GM23338 (cell line): ENCODE data around the gene ATAD2B. TPM values are rescaled to one million over a fixed set of nuclear protein-coding genes. Genes with fewer than 3 reads are reported as not detected.

Source experiments
- ATAC-seq: fragments of 200-7000 bp; cut with Tn5 transposase; 3 replicates; pipeline ENCODE4 v1.9.1; 2020
- DNase-seq: peaks from one replicate; pipeline ENCODE4 v3.0.0-alpha.2; 2015; ENCODE audit warnings: low spot score
- H2AFZ ChIP-seq: fragments of 200-600 bp; sonication (generic); 2 replicates; pipeline ENCODE4 v1.8.0; 2016; ENCODE audit warnings: antibody characterized with exemption, mild to moderate bottlenecking, moderate library complexity
- H3F3A ChIP-seq: fragments of 200-600 bp; sonication (generic); replicated peaks from 2 replicates; pipeline ENCODE4 v1.8.0; 2017; ENCODE audit warnings: antibody characterized with exemption, mixed run types, low read depth
- H3K27ac ChIP-seq: fragments of 200-600 bp; sonication (generic); 2 replicates; pipeline ENCODE4 v1.6.1; 2016; ENCODE audit warnings: low read depth
- H3K27me3 ChIP-seq: fragments of 200-600 bp; sonication (generic); 2 replicates; pipeline ENCODE4 v1.8.0; 2016; ENCODE audit warnings: mild to moderate bottlenecking, mixed run types, moderate library complexity; ENCODE audit not compliant: insufficient read depth
- H3K36me3 ChIP-seq: fragments of 200-600 bp; sonication (generic); 2 replicates; pipeline ENCODE4 v1.8.0; 2016; ENCODE audit warnings: mild to moderate bottlenecking; ENCODE audit not compliant: insufficient read depth
- H3K4me1 ChIP-seq: fragments of 200-600 bp; sonication (generic); 2 replicates; pipeline ENCODE4 v1.8.0; 2016; ENCODE audit warnings: mild to moderate bottlenecking, moderate library complexity; ENCODE audit not compliant: insufficient read depth
- H3K4me2 ChIP-seq: fragments of 200-600 bp; sonication (generic); 2 replicates; pipeline ENCODE4 v1.7.1; 2017; ENCODE audit warnings: mixed run types
- H3K4me3 ChIP-seq: fragments of 200-600 bp; sonication (generic); 2 replicates; pipeline ENCODE4 v1.6.1; 2016; ENCODE audit warnings: mixed run types
- H3K79me2 ChIP-seq: fragments of 200-600 bp; sonication (generic); replicated peaks from 2 replicates; pipeline ENCODE4 v1.8.0; 2017; ENCODE audit warnings: mild to moderate bottlenecking; ENCODE audit not compliant: insufficient read depth
- H3K9me2 ChIP-seq: fragments of 200-600 bp; sonication (generic); 2 replicates; pipeline ENCODE4 v1.8.0; 2017; ENCODE audit not compliant: insufficient read depth
- H4K20me1 ChIP-seq: fragments of 200-600 bp; sonication (generic); replicated peaks from 2 replicates; pipeline ENCODE4 v1.8.0; 2017; ENCODE audit warnings: mild to moderate bottlenecking; ENCODE audit not compliant: insufficient read depth
- H3K27ac Mint-ChIP-seq: 2 replicates; pipeline ENCODE4 v1.8.0; 2020; ENCODE audit warnings: inconsistent platforms, mild to moderate bottlenecking, moderate library complexity, mixed read lengths
- H3K27me3 Mint-ChIP-seq: 3 replicates; pipeline ENCODE4 v1.8.0; 2022; ENCODE audit warnings: low read depth, mild to moderate bottlenecking, moderate library complexity, mixed read lengths, inconsistent platforms; ENCODE audit not compliant: insufficient read depth, poor library complexity
- H3K36me3 Mint-ChIP-seq: 3 replicates; pipeline ENCODE4 v1.8.0; 2021; ENCODE audit warnings: low read depth, mild to moderate bottlenecking, inconsistent platforms, moderate library complexity, mixed read lengths
- H3K4me1 Mint-ChIP-seq: 3 replicates; pipeline ENCODE4 v1.8.0; 2020; ENCODE audit warnings: mild to moderate bottlenecking, inconsistent platforms, mixed read lengths
- H3K4me3 Mint-ChIP-seq: 3 replicates; pipeline ENCODE4 v1.8.0; 2021; ENCODE audit warnings: moderate library complexity, mild to moderate bottlenecking, inconsistent platforms, mixed read lengths
- H3K9me3 Mint-ChIP-seq: 3 replicates; pipeline ENCODE4 v1.8.0; 2020; ENCODE audit warnings: moderate library complexity, mild to moderate bottlenecking, inconsistent platforms, mixed read lengths
- CREB1 ChIP-seq: fragments of 250-450 bp; sonication (Bioruptor Pico); IDR thresholded peaks from 2 replicates; pipeline ENCODE4 v1.5.0; 2020; ENCODE audit warnings: low read depth, mild to moderate bottlenecking, moderate library complexity
- CTCF ChIP-seq, 2 experiments: fragments of 200-600 bp in 1 of 2; sonication (generic) in 1 of 2; conservative IDR thresholded peaks; 2 replicates each; pipeline versions ENCODE4 v1.5.1 to v1.6.1; 2016 to 2017; ENCODE audit warnings: antibody characterized with exemption in 2 of 2, low read depth in 2 of 2, mild to moderate bottlenecking in 2 of 2, moderate library complexity in 1 of 2
- ETS1 ChIP-seq: IDR thresholded peaks from 2 replicates; pipeline ENCODE4 v1.6.1; 2016; ENCODE audit warnings: antibody characterized with exemption
- EZH2 ChIP-seq: fragments of 200-600 bp; sonication (generic); IDR thresholded peaks from one replicate; pipeline ENCODE4 v1.8.0; 2017; ENCODE audit warnings: antibody characterized with exemption, mild to moderate bottlenecking, low read depth; ENCODE audit not compliant: unreplicated experiment
- EZH2phosphoT487 ChIP-seq: fragments of 200-600 bp; sonication (generic); IDR thresholded peaks from one replicate; pipeline ENCODE4 v1.8.1; 2018; ENCODE audit warnings: antibody characterized with exemption; ENCODE audit not compliant: unreplicated experiment
- JUNB ChIP-seq: IDR thresholded peaks from one replicate; pipeline ENCODE4 v1.6.1; 2016; ENCODE audit warnings: antibody characterized with exemption; ENCODE audit not compliant: unreplicated experiment
- NANOG ChIP-seq: IDR thresholded peaks from 2 replicates; pipeline ENCODE4 v1.6.1; 2016; ENCODE audit warnings: antibody characterized with exemption, borderline replicate concordance
- POLR2AphosphoS5 ChIP-seq: IDR thresholded peaks from 2 replicates; pipeline ENCODE4 v1.6.1; 2016; ENCODE audit warnings: antibody characterized with exemption, low read depth
- REST ChIP-seq: IDR thresholded peaks from one replicate; pipeline ENCODE4 v1.6.1; 2018; ENCODE audit warnings: antibody characterized with exemption; ENCODE audit not compliant: unreplicated experiment
- STAT1 ChIP-seq: IDR thresholded peaks from one replicate; pipeline ENCODE4 v1.6.1; 2016; ENCODE audit warnings: antibody characterized with exemption; ENCODE audit not compliant: unreplicated experiment
- ZNF114 ChIP-seq: fragments of 250-450 bp; sonication (Bioruptor Pico); IDR thresholded peaks from 2 replicates; pipeline ENCODE4 v1.5.0; 2020; ENCODE audit warnings: mild to moderate bottlenecking, moderate library complexity
- ZNF331 ChIP-seq: fragments of 250-450 bp; sonication (Bioruptor Pico); IDR thresholded peaks from 2 replicates; pipeline ENCODE4 v1.5.0; 2020; ENCODE audit warnings: low read depth, mild to moderate bottlenecking, moderate library complexity
- ZNF462 ChIP-seq: fragments of 250-450 bp; sonication (Bioruptor Pico); IDR thresholded peaks from 2 replicates; pipeline ENCODE4 v1.5.0; 2020; ENCODE audit warnings: mild to moderate bottlenecking, moderate library complexity
- polyA plus RNA-seq: library from polyadenylated mRNA; unstranded; fragments of >200 nt; fragmentation: Nextera tagmentation; extraction: Ambion mirVana; gene quantifications from 2 replicates; pipeline ENCODE4 v1.2.1, GENCODE V29; 2016
- total RNA-seq: library from RNA; depleted of rRNA; stranded (reverse); fragments of >200 nt; shearing (Covaris generic); gene quantifications from 2 replicates; pipeline ENCODE4 v1.2.3, GENCODE V29; 2014

Gene ATAD2B
- total and polyA plus RNA-seq, 2 experiments from 2014 or later: 12.4 to 19.3 TPM

GRCh38 chr2:23718931-23719700 is 207.8 kb downstream of the ATAD2B start:
- H3K4me3 Mint-ChIP-seq: no peak overlapping the region
- H3F3A ChIP-seq: no peaks in the 10 kb centered on the region
- H3K9me2 ChIP-seq: peaks cover 4% of the 10 kb centered on the region; the same call in 1 of the 2 replicates
- no peak overlapping the region for H3K4me2 ChIP-seq
- DNase-seq (no peak), ATAC-seq (no peak)
- H3K27me3 ChIP-seq: no peaks in the 10 kb centered on the region
- H3K27ac Mint-ChIP-seq: no peak overlapping the region
- no peaks in the 10 kb centered on the region for H3K4me1 Mint-ChIP-seq
- no peaks in the 10 kb centered on the region for H4K20me1 ChIP-seq
- H3K4me1 ChIP-seq: no peaks in the 10 kb centered on the region
- no peak overlapping the region for H3K27ac ChIP-seq
- peaks cover 7% of the 10 kb centered on the region for H3K27me3 Mint-ChIP-seq
- peaks cover 11% of the 10 kb centered on the region; the same call in 2 of the 3 replicates for H3K9me3 Mint-ChIP-seq
- H2AFZ ChIP-seq: no peak overlapping the region
- H3K79me2 ChIP-seq: no peaks in the 10 kb centered on the region
- H3K4me3 ChIP-seq: no peak overlapping the region
- TF ChIP-seq ZNF114 (CRISPR knock-in tag): no peak
- no peak for TF ChIP-seq JUNB
- TF ChIP-seq ZNF462 (CRISPR knock-in tag): no peak
- no peak for TF ChIP-seq EZH2phosphoT487
- TF ChIP-seq CTCF (conservative IDR thresholded peaks at IDR 0.05; ENCODE audit: low read depth in 2 of 2): no peak
- TF ChIP-seq ETS1: no peak
- TF ChIP-seq STAT1: no peak
- no peak for TF ChIP-seq POLR2AphosphoS5
- no peak for TF ChIP-seq CREB1
- TF ChIP-seq REST: no peak
- no peak for TF ChIP-seq NANOG
- no peak for TF ChIP-seq EZH2
- TF ChIP-seq ZNF331 (CRISPR knock-in tag): no peak
- no peaks in the 10 kb centered on the region for H3K36me3 ChIP-seq
- peaks cover 12% of the 10 kb centered on the region for H3K36me3 Mint-ChIP-seq
